NCI-H774 (cell line): ENCODE data around the gene SPATA31C1.
"Not testable (repeated sequence)": the region's sequence is repeated elsewhere in the genome, so short reads cannot be mapped to it uniquely, and the experiment has no call there.

Experiments used
- DNase-seq: peaks from one replicate; lab custom pipeline; 2025; lab: John Stamatoyannopoulos, UW

Gene SPATA31C1

GRCh38 chr9:87886933-87887505, 30.7 kb upstream of the SPATA31C1 start:
- no peak for DNase-seq

- DNase-seq = no peak
These were observed 29.9 kb upstream of the SPATA31C1 start for GRCh38 chr9:87887661-87888480.

- no peak for DNase-seq
These were observed 29.3 kb upstream of the SPATA31C1 start for GRCh38 chr9:87888501-87888900.

GRCh38 chr9:87889065-87889881, 28.5 kb upstream of the SPATA31C1 start:
- no peak for DNase-seq

GRCh38 chr9:87889882-87890252, 27.9 kb upstream of the SPATA31C1 start:
- no peak for DNase-seq

GRCh38 chr9:87890837-87891236, 26.9 kb upstream of the SPATA31C1 start:
- no peak for DNase-seq

GRCh38 chr9:87891754-87892153, 26.0 kb upstream of the SPATA31C1 start:
- no peak for DNase-seq

GRCh38 chr9:87892956-87893355, 24.8 kb upstream of the SPATA31C1 start:
- no peak for DNase-seq

GRCh38 chr9:87894998-87895625, 22.6 kb upstream of the SPATA31C1 start:
- no peak for DNase-seq

- no peak for DNase-seq
These were observed 20.9 kb upstream of the SPATA31C1 start for GRCh38 chr9:87896891-87897290.

GRCh38 chr9:87898151-87898550, 19.6 kb upstream of the SPATA31C1 start:
- DNase-seq = no peak

GRCh38 chr9:87902371-87902770, 15.4 kb upstream of the SPATA31C1 start:
- DNase-seq = not testable (repeated sequence)

- DNase-seq = peak; percentile 65
These were observed 8.3 kb upstream of the SPATA31C1 start for GRCh38 chr9:87909310-87910041.

- DNase-seq = no peak
These were observed 6.9 kb upstream of the SPATA31C1 start for GRCh38 chr9:87910821-87911220.

GRCh38 chr9:87919013-87919412, 1.3 kb downstream of the SPATA31C1 start:
- not testable (repeated sequence) for DNase-seq

- DNase-seq = not testable (repeated sequence)
These were observed 3.8 kb downstream of the SPATA31C1 start for GRCh38 chr9:87921561-87921960.

- DNase-seq = not testable (repeated sequence)
These were observed 5.2 kb downstream of the SPATA31C1 start for GRCh38 chr9:87923012-87923411.

- DNase-seq = not testable (repeated sequence)
These were observed 7.1 kb downstream of the SPATA31C1 start for GRCh38 chr9:87924851-87925250.

- not testable (repeated sequence) for DNase-seq
These were observed 11.4 kb downstream of the SPATA31C1 start for GRCh38 chr9:87929152-87929551.

- DNase-seq = not testable (repeated sequence)
These were observed 16.7 kb downstream of the SPATA31C1 start for GRCh38 chr9:87934444-87934843.

GRCh38 chr9:87937352-87937751, 19.6 kb downstream of the SPATA31C1 start:
- DNase-seq = not testable (repeated sequence)
